ENCODE measurements around the gene APBA2.

DNA sequence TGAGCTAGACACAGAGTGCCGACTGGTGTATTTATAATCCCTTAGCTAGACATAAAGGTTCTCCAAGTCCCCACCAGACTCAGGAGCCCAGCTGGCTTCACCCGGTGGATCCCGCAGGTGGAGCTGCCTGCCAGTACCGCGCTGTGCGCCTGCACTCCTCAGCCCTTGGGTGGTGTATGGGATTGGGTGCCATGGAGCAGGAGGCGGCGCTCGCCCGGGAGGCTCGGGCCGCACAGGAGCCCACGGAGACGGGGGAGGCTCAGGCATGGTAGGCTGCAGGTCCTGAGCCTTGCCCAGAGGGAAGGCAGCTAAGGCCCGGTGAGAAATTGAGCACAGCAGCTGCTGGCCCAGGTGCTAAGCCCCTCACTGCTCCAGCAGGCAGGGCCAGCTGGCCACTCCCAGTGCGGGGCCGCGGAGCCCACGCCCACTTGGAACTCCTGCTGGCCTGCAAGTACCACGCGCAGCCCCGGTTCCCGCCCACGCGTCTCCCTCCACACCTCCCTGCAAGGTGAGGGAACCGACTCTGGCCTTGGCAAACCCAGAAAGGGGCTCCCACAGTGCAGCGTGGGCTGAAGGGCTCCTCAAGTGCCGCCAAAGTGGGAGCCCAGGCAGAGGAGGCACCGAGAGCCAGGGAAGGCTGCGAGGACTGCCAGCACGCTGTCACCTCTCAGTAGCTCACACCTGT, 274.1 kb downstream of the APBA2 start:
- TF ChIP-seq CTCF (IDR thresholded peaks at IDR 0.05) (no peak), POLR2A (IDR thresholded peaks at IDR 0.05) (no peak)

All from transverse colon (tissue), 3 donors.